T-helper 22 cell (primary cell): Measurements from ENCODE around the gene POLR2A.
"Not testable (repeated sequence)": the region's sequence is repeated elsewhere in the genome, so short reads cannot be mapped to it uniquely, and the experiment has no call there.

Experiments used
- DNase-seq: peaks from one replicate; pipeline ENCODE4 v3.0.0-alpha.2; 2020; ENCODE audit warnings: low read depth

The POLR2A gene

GRCh38 chr17:7460850-7461660 is 23.1 kb upstream of the POLR2A start:
- no peak for DNase-seq

GRCh38 chr17:7462474-7463371 is 21.4 kb upstream of the POLR2A start:
- DNase-seq, result no peak

- DNase-seq, result no peak
Observed at GRCh38 chr17:7463372-7463846, 20.8 kb upstream of the POLR2A start.

DNA sequence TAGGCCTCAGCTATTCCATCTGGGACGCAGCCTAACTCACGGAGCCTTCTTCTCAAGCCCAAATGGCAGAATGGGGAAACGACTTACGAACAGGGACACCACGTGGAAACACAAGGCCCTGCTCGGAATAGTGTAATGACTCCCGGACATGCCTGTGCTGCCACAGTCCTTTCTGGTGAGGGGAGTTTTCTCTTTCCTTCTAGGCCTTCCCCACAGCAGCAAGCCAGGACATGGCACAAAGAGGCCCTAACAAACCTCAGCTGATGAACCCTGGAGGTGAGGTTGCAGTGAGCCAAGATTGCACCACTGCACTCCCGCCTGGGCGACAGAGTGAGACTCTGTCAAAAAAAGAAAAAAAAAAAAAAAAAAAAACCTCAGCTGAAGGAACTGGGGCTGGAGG is 20.1 kb upstream of the POLR2A start:
- DNase-seq, result no peak

DNA sequence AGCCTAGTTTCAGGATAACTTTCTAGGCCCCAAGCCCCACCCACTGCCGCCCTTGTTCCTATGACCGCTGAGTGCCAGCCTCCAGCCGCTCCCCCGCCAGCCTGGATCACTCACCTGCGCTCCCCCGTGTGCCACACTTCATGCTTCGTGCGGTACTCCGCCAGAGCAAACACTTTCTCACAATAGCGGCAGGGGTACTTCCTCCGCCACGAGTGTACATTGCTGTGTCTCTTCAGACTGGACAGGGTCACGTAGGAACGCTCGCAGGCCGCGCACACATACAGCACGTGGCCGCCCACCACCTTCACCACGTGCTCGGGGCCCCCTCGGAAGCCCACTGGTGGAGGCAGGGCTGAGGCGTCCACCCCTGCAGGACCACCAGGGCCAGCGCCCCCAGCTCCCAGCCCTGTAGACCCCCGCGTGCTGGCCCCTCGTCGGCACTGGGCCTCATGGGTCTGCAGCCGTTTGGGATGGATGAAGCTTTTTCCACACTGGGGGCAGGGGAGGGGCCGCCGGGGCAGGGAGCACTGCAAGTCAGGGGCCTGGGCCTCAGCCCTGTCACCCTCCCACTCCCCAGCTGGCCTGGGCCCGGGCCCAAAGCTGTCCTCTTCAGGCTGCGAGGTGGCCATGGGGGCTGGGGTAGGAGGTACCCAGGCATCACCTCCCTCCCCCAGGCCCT is 18.4 kb upstream of the POLR2A start:
- no peak for DNase-seq

DNA sequence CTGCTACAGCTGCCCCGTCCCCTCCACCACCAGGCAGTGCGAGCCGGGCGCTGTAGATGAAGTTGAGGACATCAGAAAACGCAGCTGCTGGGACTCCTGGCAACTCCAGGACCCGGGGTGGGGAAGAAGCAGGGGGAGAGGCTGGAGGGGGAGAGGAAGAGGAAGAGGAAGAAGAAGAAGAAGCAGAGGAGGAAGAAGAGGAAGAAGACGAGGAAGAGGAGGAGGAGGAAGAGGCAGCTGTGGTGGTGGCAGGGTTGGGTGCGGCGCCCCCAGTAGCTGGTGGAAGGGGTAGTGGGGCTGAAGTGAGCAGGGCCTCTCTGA is 17.9 kb upstream of the POLR2A start:
- no peak for DNase-seq

GRCh38 chr17:7466639-7467341 is 17.4 kb upstream of the POLR2A start:
- DNase-seq, result no peak

DNA sequence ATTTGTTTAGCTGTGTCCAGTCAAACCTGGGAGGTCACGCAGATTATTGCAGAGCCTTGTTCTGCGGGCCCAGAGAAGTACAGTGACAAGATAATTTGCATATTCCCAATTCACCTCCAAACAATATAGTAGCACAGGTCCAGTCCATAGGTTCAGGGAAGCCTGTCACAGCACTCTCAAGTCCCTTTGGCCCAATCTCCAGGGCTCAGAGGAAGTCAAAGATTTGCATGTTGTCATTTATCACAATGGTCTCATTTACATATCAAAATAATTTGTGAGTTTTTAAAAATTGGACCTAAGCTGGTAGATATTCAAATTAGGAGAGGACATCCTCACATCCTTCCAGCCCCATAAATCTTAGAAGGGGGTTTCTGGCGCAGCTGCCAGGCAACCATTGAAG is 16.7 kb upstream of the POLR2A start:
- no peak for DNase-seq

- no peak for DNase-seq
Observed at GRCh38 chr17:7468290-7468689, 15.9 kb upstream of the POLR2A start.

GRCh38 chr17:7468804-7469389 is 15.3 kb upstream of the POLR2A start:
- DNase-seq, result no peak

GRCh38 chr17:7469843-7470242 is 14.3 kb upstream of the POLR2A start:
- not testable (repeated sequence) for DNase-seq

- not testable (repeated sequence) for DNase-seq
Observed at GRCh38 chr17:7470457-7470973, 13.7 kb upstream of the POLR2A start.

GRCh38 chr17:7471729-7472128 is 12.4 kb upstream of the POLR2A start:
- DNase-seq, result no peak

GRCh38 chr17:7474767-7475166 is 9.4 kb upstream of the POLR2A start:
- not testable (repeated sequence) for DNase-seq

GRCh38 chr17:7475764-7476422 is 8.3 kb upstream of the POLR2A start:
- no peak for DNase-seq

GRCh38 chr17:7476494-7476893 is 7.7 kb upstream of the POLR2A start:
- no peak for DNase-seq

DNA sequence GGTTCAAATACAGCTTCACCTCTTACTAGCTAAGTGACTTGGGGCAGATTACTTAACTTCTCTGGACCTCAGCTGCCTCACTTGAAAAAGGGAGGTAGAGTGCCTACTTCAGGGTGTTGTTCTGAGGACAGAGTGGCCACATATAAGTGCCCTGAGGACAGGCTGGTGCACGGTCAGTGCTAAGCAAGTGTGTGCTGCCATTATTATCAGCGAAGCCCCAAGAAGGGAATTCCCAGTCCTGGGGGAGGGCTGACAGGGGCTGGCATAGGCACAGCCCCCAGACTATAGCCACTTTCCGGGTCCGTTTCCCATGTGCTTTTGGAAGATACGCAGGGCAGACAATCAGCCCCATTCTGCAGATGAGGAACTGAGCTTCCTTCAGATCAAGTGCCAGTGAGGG is 7.2 kb upstream of the POLR2A start:
- DNase-seq, result no peak

DNA sequence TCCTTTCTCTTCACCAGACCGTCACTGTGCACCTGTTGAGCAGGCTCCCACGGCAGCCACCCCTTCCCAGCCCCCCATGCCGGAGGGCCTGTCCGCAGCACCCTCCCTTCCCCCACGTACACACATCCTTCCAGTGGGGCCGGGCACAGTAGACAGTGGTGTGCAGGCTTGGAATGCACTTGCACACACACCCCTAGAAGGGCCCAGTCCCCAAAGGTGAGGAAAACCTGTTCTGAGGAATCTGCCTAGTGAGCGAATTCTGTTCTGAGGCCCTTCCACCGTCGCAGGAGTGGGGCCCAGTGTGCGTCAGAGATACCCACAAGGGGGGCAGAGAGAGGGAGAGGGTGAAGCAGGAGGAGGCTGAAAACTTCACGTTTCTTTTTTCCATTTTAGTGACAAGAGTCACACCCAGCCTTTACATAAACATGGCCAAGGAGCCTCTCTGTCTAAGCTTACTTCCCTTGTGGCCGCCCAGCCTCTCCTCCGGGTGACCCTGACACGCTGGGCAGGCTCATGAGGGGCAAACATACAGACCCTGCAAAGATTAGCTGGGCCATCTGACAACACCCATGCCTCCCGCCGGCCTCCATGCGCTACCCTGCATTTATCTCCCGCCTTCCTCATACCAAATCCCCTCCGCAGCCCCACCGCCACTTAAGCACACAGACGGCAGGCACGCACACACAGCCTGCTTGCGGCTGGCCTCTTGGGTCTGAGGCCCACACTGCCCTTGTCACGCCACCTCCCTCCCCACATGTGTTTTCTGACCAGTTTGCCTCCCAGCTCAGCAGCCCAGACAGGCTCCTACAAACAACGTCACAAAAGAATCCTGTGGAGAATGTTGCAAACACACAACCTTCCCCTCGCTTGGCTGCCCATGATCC is 6.5 kb upstream of the POLR2A start:
- DNase-seq, result no peak

- DNase-seq, result peak; percentile 63
Observed at GRCh38 chr17:7478276-7479212, 5.6 kb upstream of the POLR2A start.
